NCI-H2081 treated with DMSO at 0.1 percent for 48 hours (cell line): ENCODE measurements around the gene MRPL44.

Experiments used
- DNase-seq: peaks from one replicate; lab custom pipeline; 2025; lab: John Stamatoyannopoulos, UW

MRPL44 gene

GRCh38 chr2:224009605-224010315 lies 52.5 kb downstream of the MRPL44 start:
- DNase-seq = no peak

DNA sequence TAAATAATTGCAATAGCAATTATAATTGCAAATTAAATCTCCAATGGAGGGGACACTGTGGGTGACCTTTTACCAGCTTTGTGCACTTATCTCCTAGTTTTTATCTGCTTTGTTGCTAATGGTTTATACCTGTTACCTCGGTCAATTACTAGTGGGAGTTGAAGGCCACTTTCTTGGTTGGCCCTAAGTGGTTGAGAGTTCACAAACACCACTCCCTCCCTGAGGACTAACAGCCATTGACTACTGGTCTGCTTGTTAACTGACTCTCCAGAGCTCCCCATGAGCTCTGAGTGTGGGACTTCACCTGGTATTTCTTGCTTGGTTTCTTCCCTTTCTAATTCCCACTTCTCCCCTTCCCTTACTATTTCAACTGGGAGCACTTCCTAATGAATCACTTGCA lies 54.6 kb downstream of the MRPL44 start:
- DNase-seq = no peak

GRCh38 chr2:224014336-224014735 lies 57.1 kb downstream of the MRPL44 start:
- no peak for DNase-seq

- DNase-seq = no peak
These were observed 59.7 kb downstream of the MRPL44 start for GRCh38 chr2:224016963-224017362.
